ENCODE measurements around the gene GABRB3. TPM values are rescaled to one million over a fixed set of nuclear protein-coding genes. Genes with fewer than 3 reads are reported as not detected.

The GABRB3 gene
- total RNA-seq, 1 donor from 2014 or later, result 47.9 TPM

DNA sequence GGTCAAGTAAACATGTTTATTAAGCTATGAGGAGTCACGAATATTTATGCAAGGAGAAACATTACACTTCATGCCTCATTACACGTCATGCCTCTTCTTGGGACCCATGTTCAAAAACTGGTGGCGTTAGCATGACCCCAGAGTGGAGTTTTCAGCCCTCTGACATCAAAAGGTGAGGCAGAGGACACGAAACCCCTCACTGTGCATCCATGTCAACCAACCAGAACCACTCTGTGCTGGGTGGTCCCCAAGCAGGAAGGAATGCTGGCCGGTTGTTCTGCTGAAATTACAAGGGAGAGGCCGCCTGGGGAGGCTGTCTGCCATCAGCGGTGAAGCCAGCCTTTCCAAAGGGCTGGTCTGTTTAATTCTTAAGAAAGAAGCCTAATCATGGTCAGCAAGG, 83.4 kb downstream of the GABRB3 start:
- no peak overlapping the region for H3K4me2 ChIP-seq (ENCODE audit: low read length)
- H3K4me3 ChIP-seq (ENCODE audit: insufficient read depth, low read depth, low read length), result no peak overlapping the region
- Mint-ChIP-seq H3K27ac (ENCODE audit: unreplicated experiment) (no peak overlapping the region), H3K27me3 (ENCODE audit: low read depth, unreplicated experiment) (no peaks in the 10 kb centered on the region), H3K9me3 (ENCODE audit: unreplicated experiment) (peaks cover 14% of the 10 kb centered on the region), H3K36me3 (ENCODE audit: low read depth, unreplicated experiment) (peaks cover 12% of the 10 kb centered on the region), H3K4me1 (ENCODE audit: low read depth, unreplicated experiment) (peaks cover 4% of the 10 kb centered on the region), H3K4me3 (ENCODE audit: unreplicated experiment) (no peak overlapping the region)
- no peaks in the 10 kb centered on the region for H4K20me1 ChIP-seq (ENCODE audit: insufficient read depth, low read length)
- H3K9me3 ChIP-seq (ENCODE audit: insufficient read depth, low read depth, low read length), result peaks cover 3% of the 10 kb centered on the region
- no peaks in the 10 kb centered on the region for H3K4me1 ChIP-seq (ENCODE audit: insufficient read depth, low read length)
- no peak overlapping the region for H2AFZ ChIP-seq (ENCODE audit: low read depth, low read length)
- H3K79me2 ChIP-seq (ENCODE audit: insufficient read depth, low read length), result no peaks in the 10 kb centered on the region
- FAIRE-seq (no peak), DNase-seq (ENCODE audit: low read depth) (no peak)
- H3K9ac ChIP-seq (ENCODE audit: low read length), result no peak overlapping the region
- no peaks in the 10 kb centered on the region for H3K36me3 ChIP-seq (ENCODE audit: insufficient read depth, low read length)
- H3K27me3 ChIP-seq (ENCODE audit: insufficient read depth, low read length), result no peaks in the 10 kb centered on the region
- TF ChIP-seq EZH2 (IDR thresholded peaks at IDR 0.05; ENCODE audit: insufficient read depth, low read length), result no peak
- TF ChIP-seq, protein P1, sequence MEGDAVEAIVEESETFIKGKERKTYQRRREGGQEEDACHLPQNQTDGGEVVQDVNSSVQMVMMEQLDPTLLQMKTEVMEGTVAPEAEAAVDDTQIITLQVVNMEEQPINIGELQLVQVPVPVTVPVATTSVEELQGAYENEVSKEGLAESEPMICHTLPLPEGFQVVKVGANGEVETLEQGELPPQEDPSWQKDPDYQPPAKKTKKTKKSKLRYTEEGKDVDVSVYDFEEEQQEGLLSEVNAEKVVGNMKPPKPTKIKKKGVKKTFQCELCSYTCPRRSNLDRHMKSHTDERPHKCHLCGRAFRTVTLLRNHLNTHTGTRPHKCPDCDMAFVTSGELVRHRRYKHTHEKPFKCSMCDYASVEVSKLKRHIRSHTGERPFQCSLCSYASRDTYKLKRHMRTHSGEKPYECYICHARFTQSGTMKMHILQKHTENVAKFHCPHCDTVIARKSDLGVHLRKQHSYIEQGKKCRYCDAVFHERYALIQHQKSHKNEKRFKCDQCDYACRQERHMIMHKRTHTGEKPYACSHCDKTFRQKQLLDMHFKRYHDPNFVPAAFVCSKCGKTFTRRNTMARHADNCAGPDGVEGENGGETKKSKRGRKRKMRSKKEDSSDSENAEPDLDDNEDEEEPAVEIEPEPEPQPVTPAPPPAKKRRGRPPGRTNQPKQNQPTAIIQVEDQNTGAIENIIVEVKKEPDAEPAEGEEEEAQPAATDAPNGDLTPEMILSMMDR (IDR thresholded peaks at IDR 0.05; ENCODE audit: insufficient read depth, low read depth, low read length), result no peak
- no peak overlapping the region for H3K27ac ChIP-seq (ENCODE audit: low read depth, low read length)

DNA sequence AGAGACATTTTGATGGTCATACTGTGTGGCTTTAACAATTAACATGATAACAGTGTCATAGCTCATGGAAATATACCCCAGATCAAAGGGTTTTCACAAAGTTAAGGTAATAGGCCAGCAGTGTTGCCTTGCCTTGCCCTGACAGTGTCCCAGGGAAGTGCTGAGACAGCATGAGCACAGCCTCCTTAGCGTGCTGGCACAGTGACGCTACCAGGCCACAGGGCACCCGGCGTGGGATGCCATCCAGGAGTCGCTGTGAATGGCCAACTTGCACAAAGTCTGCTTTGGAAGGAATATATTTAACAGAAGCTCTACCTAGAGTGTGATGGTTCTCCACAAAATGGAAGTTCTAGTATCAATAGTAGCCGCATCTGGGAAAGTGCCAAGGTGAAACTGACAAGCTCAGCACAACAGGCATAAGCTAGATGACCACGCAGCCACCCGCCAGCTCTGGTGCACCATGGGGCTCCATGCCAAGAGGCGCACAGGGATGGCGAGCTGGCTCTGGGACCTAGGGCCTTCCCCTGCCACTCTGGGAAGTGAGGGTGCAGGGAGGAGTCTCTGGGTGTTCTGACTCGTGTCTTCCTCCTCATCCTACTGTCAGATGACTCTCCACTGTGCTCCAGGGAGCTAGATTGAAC, 86.2 kb downstream of the GABRB3 start:
- Histone ChIP-seq H2AFZ (ENCODE audit: low read depth, low read length) (no peak overlapping the region), H3K4me2 (ENCODE audit: low read length) (no peak overlapping the region), H3K79me2 (ENCODE audit: insufficient read depth, low read length) (no peaks in the 10 kb centered on the region), H3K4me3 (ENCODE audit: insufficient read depth, low read depth, low read length) (no peak overlapping the region), H3K27ac (ENCODE audit: low read depth, low read length) (no peak overlapping the region), H4K20me1 (ENCODE audit: insufficient read depth, low read length) (no peaks in the 10 kb centered on the region), H3K4me1 (ENCODE audit: insufficient read depth, low read length) (no peaks in the 10 kb centered on the region), H3K36me3 (ENCODE audit: insufficient read depth, low read length) (no peaks in the 10 kb centered on the region), H3K9me3 (ENCODE audit: insufficient read depth, low read depth, low read length) (no peaks in the 10 kb centered on the region), H3K9ac (ENCODE audit: low read length) (no peak overlapping the region), H3K27me3 (ENCODE audit: insufficient read depth, low read length) (no peaks in the 10 kb centered on the region)
- TF ChIP-seq, protein P1 (IDR thresholded peaks at IDR 0.05; ENCODE audit: insufficient read depth, low read depth, low read length), result no peak
- no peak for TF ChIP-seq EZH2 (IDR thresholded peaks at IDR 0.05; ENCODE audit: insufficient read depth, low read length)
- H3K27ac Mint-ChIP-seq (ENCODE audit: unreplicated experiment), result no peak overlapping the region
- H3K27me3 Mint-ChIP-seq (ENCODE audit: low read depth, unreplicated experiment), result no peaks in the 10 kb centered on the region
- DNase-seq (ENCODE audit: low read depth) (no peak), FAIRE-seq (no peak)
- H3K9me3 Mint-ChIP-seq (ENCODE audit: unreplicated experiment), result no peaks in the 10 kb centered on the region
- H3K4me1 Mint-ChIP-seq (ENCODE audit: low read depth, unreplicated experiment), result peaks cover 11% of the 10 kb centered on the region
- H3K4me3 Mint-ChIP-seq (ENCODE audit: unreplicated experiment), result no peak overlapping the region
- peaks cover 6% of the 10 kb centered on the region for H3K36me3 Mint-ChIP-seq (ENCODE audit: low read depth, unreplicated experiment)

DNA sequence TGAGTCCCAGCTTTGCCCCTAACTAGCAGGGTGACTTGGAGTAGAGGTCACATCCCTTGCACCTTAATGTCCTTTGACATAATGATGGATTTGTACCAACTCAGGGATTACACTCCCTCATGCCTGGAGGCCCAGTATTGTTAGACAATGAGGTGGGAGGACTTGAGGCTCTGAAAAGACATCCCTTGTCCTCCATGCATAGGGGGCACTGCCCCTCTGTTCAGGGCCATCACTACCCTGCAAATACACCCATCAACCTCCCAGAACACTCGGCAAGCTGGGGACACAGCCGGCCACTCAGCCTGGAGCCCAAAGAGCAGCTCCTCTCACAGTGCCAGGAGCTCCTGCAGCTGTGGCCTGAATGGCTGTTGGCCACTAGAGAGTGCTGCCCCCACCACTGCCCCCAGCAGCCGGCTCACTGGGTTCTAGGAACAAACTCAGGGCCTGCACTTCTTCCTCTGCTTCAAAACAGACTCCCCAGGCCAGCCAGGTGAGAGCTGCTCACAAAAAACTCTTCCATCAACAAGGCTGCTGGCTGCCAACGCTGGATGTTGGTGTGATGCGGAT, 90.2 kb downstream of the GABRB3 start:
- Histone ChIP-seq H3K27me3 (ENCODE audit: insufficient read depth, low read length) (no peaks in the 10 kb centered on the region), H4K20me1 (ENCODE audit: insufficient read depth, low read length) (no peaks in the 10 kb centered on the region), H3K36me3 (ENCODE audit: insufficient read depth, low read length) (no peaks in the 10 kb centered on the region), H2AFZ (ENCODE audit: low read depth, low read length) (no peak overlapping the region), H3K9me3 (ENCODE audit: insufficient read depth, low read depth, low read length) (no peaks in the 10 kb centered on the region), H3K79me2 (ENCODE audit: insufficient read depth, low read length) (no peaks in the 10 kb centered on the region), H3K4me1 (ENCODE audit: insufficient read depth, low read length) (no peaks in the 10 kb centered on the region), H3K27ac (ENCODE audit: low read depth, low read length) (no peak overlapping the region), H3K9ac (ENCODE audit: low read length) (no peak overlapping the region), H3K4me2 (ENCODE audit: low read length) (no peak overlapping the region), H3K4me3 (ENCODE audit: insufficient read depth, low read depth, low read length) (no peak overlapping the region)
- DNase-seq (ENCODE audit: low read depth), result no peak
- Mint-ChIP-seq H3K9me3 (ENCODE audit: unreplicated experiment) (no peaks in the 10 kb centered on the region), H3K27me3 (ENCODE audit: low read depth, unreplicated experiment) (no peaks in the 10 kb centered on the region), H3K4me1 (ENCODE audit: low read depth, unreplicated experiment) (peaks cover 21% of the 10 kb centered on the region), H3K4me3 (ENCODE audit: unreplicated experiment) (no peak overlapping the region), H3K27ac (ENCODE audit: unreplicated experiment) (no peak overlapping the region), H3K36me3 (ENCODE audit: low read depth, unreplicated experiment) (peaks cover 5% of the 10 kb centered on the region)
- TF ChIP-seq EZH2 (IDR thresholded peaks at IDR 0.05; ENCODE audit: insufficient read depth, low read length), result no peak
- TF ChIP-seq, protein P1 (IDR thresholded peaks at IDR 0.05; ENCODE audit: insufficient read depth, low read depth, low read length), result no peak
- no peak for FAIRE-seq

Measured in astrocyte (in vitro differentiated cells and primary cell).